ENCODE measurements around the gene MDK. TPM values are rescaled to one million over a fixed set of nuclear protein-coding genes. Genes with fewer than 3 reads are reported as not detected.

The MDK gene
- total RNA-seq, 2 donors from 2014 or later: 36.9 to 63.0 TPM

- Histone ChIP-seq H3K27me3 (no peaks in the 10 kb centered on the region), H3K4me1 (no peaks in the 10 kb centered on the region), H3K4me3 (no peak overlapping the region), H3K36me3 (replicated peaks in 1 of 2; ENCODE audit: insufficient read depth in 1 of 2, low read depth in 2 of 2) (peaks cover 0 to 4% of the 10 kb centered on the region in 2 donors), H3K27ac (no peak overlapping the region), H3K9me3 (no peaks in the 10 kb centered on the region)
- no peak for TF ChIP-seq CTCF (IDR thresholded peaks at IDR 0.05)
- no peak for TF ChIP-seq POLR2A (IDR thresholded peaks at IDR 0.05)
- ATAC-seq (no peak), DNase-seq (no peak)
- WGBS, 2 donors: 87 to 88% methylated on average over 9 of the region's 9 CpGs
- intact Hi-C loops (cut with DNase I): no loop called here
Measured at GRCh38 chr11:46427364-46427763, 45.9 kb downstream of the MDK start.

DNA sequence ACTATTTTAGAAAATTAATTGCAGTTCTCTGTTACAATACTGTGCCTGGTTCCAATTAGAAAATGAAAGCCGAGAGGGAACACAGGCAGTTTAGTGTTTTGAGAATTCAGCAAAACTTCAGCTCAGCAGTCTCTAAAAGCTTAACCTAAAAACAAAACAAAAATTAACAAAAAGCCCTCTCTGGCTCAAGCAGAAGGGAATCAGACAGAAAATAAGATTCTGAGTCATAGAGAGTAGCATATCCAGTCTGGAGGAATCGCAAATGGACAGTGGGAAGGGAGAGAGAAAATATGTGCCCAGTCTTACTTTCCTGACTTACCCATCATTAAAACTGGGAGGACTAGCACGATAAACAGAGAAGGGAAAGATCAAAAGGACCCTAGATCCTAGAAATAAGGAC is 48.2 kb downstream of the MDK start:
- H3K4me1 ChIP-seq: no peaks in the 10 kb centered on the region
- no peaks in the 10 kb centered on the region for H3K27me3 ChIP-seq
- no peak overlapping the region for H3K27ac ChIP-seq
- intact Hi-C loops (cut with DNase I): no loop called here
- ATAC-seq (no peak), DNase-seq (no peak)
- no peak overlapping the region for H3K4me3 ChIP-seq
- TF ChIP-seq CTCF (IDR thresholded peaks at IDR 0.05) (no peak), POLR2A (IDR thresholded peaks at IDR 0.05) (no peak)
- WGBS, 2 donors: 89 to 90% methylated on average over 3 of the region's 3 CpGs
- H3K36me3 ChIP-seq (replicated peaks in 1 of 2; ENCODE audit: insufficient read depth in 1 of 2, low read depth in 2 of 2): peaks cover 0 to 4% of the 10 kb centered on the region in 2 donors
- H3K9me3 ChIP-seq: no peaks in the 10 kb centered on the region

GRCh38 chr11:46431211-46431610 is 49.7 kb downstream of the MDK start:
- Histone ChIP-seq H3K36me3 (replicated peaks in 1 of 2; ENCODE audit: insufficient read depth in 1 of 2, low read depth in 2 of 2) (peaks cover 0 to 4% of the 10 kb centered on the region in 2 donors), H3K4me3 (no peak overlapping the region), H3K27me3 (no peaks in the 10 kb centered on the region), H3K27ac (no peak overlapping the region), H3K4me1 (no peaks in the 10 kb centered on the region), H3K9me3 (no peaks in the 10 kb centered on the region)
- TF ChIP-seq POLR2A (IDR thresholded peaks at IDR 0.05) (no peak), CTCF (IDR thresholded peaks at IDR 0.05) (no peak)
- ATAC-seq: no peak
- DNase-seq: no peak
- intact Hi-C loops (cut with DNase I): no loop called here

Small RNA genes lying within 50 kb of the gene (microRNA-seq; reads per million reads assigned to microRNA genes)
- gene MIR4688 (ENCODE audit: borderline number of aligned reads in 2 of 2, borderline replicate concordance in 2 of 2): 0.47 to 0.90 reads per million in 2 donors

Small RNA genes lying within 50 kb of the gene (small RNA-seq; reads per million reads assigned to genes)
- gene MIR4688: not detected

Other genes starting within 250 kb of the MDK start
- gene CREB3L1, start 104.0 kb upstream of the MDK start, total RNA-seq: 10 to 100 TPM; 20.8 to 22.7 TPM
- gene DGKZ, start 34.2 kb upstream of the MDK start, total RNA-seq: 10 to 100 TPM; 79.4 to 86.4 TPM
- gene CHRM4, start 10.1 kb downstream of the MDK start, total RNA-seq: not detected
- gene AMBRA1, start 212.4 kb downstream of the MDK start, total RNA-seq: 10 to 100 TPM; 17.6 to 43.2 TPM
- 1 to 10 TPM; 2.0 to 2.6 TPM for gene HARBI1, start 235.6 kb downstream of the MDK start, total RNA-seq
- 10 to 100 TPM; 36.8 to 76.8 TPM for gene ATG13, start 235.9 kb downstream of the MDK start, total RNA-seq

Measured in body of pancreas (tissue), 4 donors.